Activated naive CD8-positive, alpha-beta T cell (primary cell): ENCODE data around the gene GRWD1.
A peak's percentile ranks its signal among the peaks of the same experiment; 100 is the strongest.

Experiments
- H3K27ac Mint-ChIP-seq: one replicate; pipeline ENCODE4 v1.8.0; 2021; ENCODE audit warnings: mixed read lengths
- H3K27me3 Mint-ChIP-seq: one replicate; pipeline ENCODE4 v1.8.0; 2021; ENCODE audit warnings: mixed read lengths
- H3K36me3 Mint-ChIP-seq: one replicate; pipeline ENCODE4 v1.8.0; 2021; ENCODE audit warnings: mixed read lengths
- H3K4me1 Mint-ChIP-seq: one replicate; pipeline ENCODE4 v1.8.0; 2021; ENCODE audit warnings: low read depth, mixed read lengths
- H3K4me3 Mint-ChIP-seq: one replicate; pipeline ENCODE4 v1.8.0; 2021; ENCODE audit warnings: mild to moderate bottlenecking, mixed read lengths
- H3K9me3 Mint-ChIP-seq: one replicate; pipeline ENCODE4 v1.8.0; 2021; ENCODE audit warnings: low read depth, mixed read lengths

The GRWD1 gene

GRCh38 chr19:48445606-48446481 is at the start of gene GRWD1:
Gene GRWD1, plus strand, starts transcription at chr19:48445983. Its CDS starts 23 bp downstream, at chr19:48446006.
- Mint-ChIP-seq H3K9me3 (no peaks in the 10 kb centered on the region), H3K4me3 (peak within 1 kb of the TSS; percentile 79), H3K27me3 (peaks cover 10% of the 10 kb centered on the region), H3K27ac (peak within 1 kb of the TSS; percentile 93), H3K4me1 (peaks cover 37% of the 10 kb centered on the region), H3K36me3 (peaks cover 11% of the 10 kb centered on the region)

GRCh38 chr19:48396016-48396823 is 49.6 kb upstream of the GRWD1 start:
- Mint-ChIP-seq H3K27me3 (peaks cover 10% of the 10 kb centered on the region), H3K4me3 (no peak overlapping the region), H3K36me3 (no peaks in the 10 kb centered on the region), H3K9me3 (no peaks in the 10 kb centered on the region), H3K4me1 (peaks cover 45% of the 10 kb centered on the region), H3K27ac (no peak overlapping the region)

GRCh38 chr19:48396824-48397176 is 49.0 kb upstream of the GRWD1 start:
- Mint-ChIP-seq H3K27ac (no peak overlapping the region), H3K9me3 (no peaks in the 10 kb centered on the region), H3K4me1 (peaks cover 42% of the 10 kb centered on the region), H3K4me3 (no peak overlapping the region), H3K36me3 (no peaks in the 10 kb centered on the region), H3K27me3 (peaks cover 10% of the 10 kb centered on the region)

- peaks cover 10% of the 10 kb centered on the region for H3K27me3 Mint-ChIP-seq
- peaks cover 40% of the 10 kb centered on the region for H3K4me1 Mint-ChIP-seq
- H3K9me3 Mint-ChIP-seq = no peaks in the 10 kb centered on the region
- peak overlapping the region; percentile 91 for H3K4me3 Mint-ChIP-seq
- peak overlapping the region; percentile 85 for H3K27ac Mint-ChIP-seq
- no peaks in the 10 kb centered on the region for H3K36me3 Mint-ChIP-seq
Measured at GRCh38 chr19:48397263-48398101, 48.3 kb upstream of the GRWD1 start.

GRCh38 chr19:48398102-48398374 is 47.7 kb upstream of the GRWD1 start:
- Mint-ChIP-seq H3K4me1 (peaks cover 36% of the 10 kb centered on the region), H3K4me3 (peak overlapping the region; percentile 91), H3K27ac (peak overlapping the region; percentile 85), H3K36me3 (no peaks in the 10 kb centered on the region), H3K9me3 (no peaks in the 10 kb centered on the region), H3K27me3 (peaks cover 10% of the 10 kb centered on the region)

GRCh38 chr19:48398375-48399235 is 47.2 kb upstream of the GRWD1 start:
- Mint-ChIP-seq H3K27me3 (peaks cover 10% of the 10 kb centered on the region), H3K36me3 (no peaks in the 10 kb centered on the region), H3K4me1 (peaks cover 39% of the 10 kb centered on the region), H3K9me3 (no peaks in the 10 kb centered on the region), H3K4me3 (peak overlapping the region; percentile 77), H3K27ac (peak overlapping the region; percentile 34)

- Mint-ChIP-seq H3K4me3 (no peak overlapping the region), H3K4me1 (peaks cover 34% of the 10 kb centered on the region), H3K27ac (no peak overlapping the region), H3K9me3 (no peaks in the 10 kb centered on the region), H3K27me3 (peaks cover 8% of the 10 kb centered on the region), H3K36me3 (no peaks in the 10 kb centered on the region)
Measured at GRCh38 chr19:48400018-48400742, 45.6 kb upstream of the GRWD1 start.

GRCh38 chr19:48401287-48401686 is 44.5 kb upstream of the GRWD1 start:
- Mint-ChIP-seq H3K27ac (no peak overlapping the region), H3K9me3 (no peaks in the 10 kb centered on the region), H3K4me3 (no peak overlapping the region), H3K36me3 (no peaks in the 10 kb centered on the region), H3K27me3 (peaks cover 7% of the 10 kb centered on the region), H3K4me1 (peaks cover 25% of the 10 kb centered on the region)

GRCh38 chr19:48403606-48404005 is 42.2 kb upstream of the GRWD1 start:
- Mint-ChIP-seq H3K27ac (no peak overlapping the region), H3K36me3 (no peaks in the 10 kb centered on the region), H3K4me3 (no peak overlapping the region), H3K27me3 (peaks cover 8% of the 10 kb centered on the region), H3K4me1 (peaks cover 15% of the 10 kb centered on the region), H3K9me3 (no peaks in the 10 kb centered on the region)

- no peak overlapping the region for H3K27ac Mint-ChIP-seq
- no peaks in the 10 kb centered on the region for H3K9me3 Mint-ChIP-seq
- no peak overlapping the region for H3K4me3 Mint-ChIP-seq
- peaks cover 8% of the 10 kb centered on the region for H3K27me3 Mint-ChIP-seq
- no peaks in the 10 kb centered on the region for H3K36me3 Mint-ChIP-seq
- peaks cover 7% of the 10 kb centered on the region for H3K4me1 Mint-ChIP-seq
Measured at GRCh38 chr19:48405010-48405659, 40.6 kb upstream of the GRWD1 start.

GRCh38 chr19:48405850-48406249 is 39.9 kb upstream of the GRWD1 start:
- H3K27ac Mint-ChIP-seq = no peak overlapping the region
- H3K4me1 Mint-ChIP-seq = peaks cover 5% of the 10 kb centered on the region
- H3K27me3 Mint-ChIP-seq = peaks cover 8% of the 10 kb centered on the region
- no peaks in the 10 kb centered on the region for H3K36me3 Mint-ChIP-seq
- H3K9me3 Mint-ChIP-seq = no peaks in the 10 kb centered on the region
- no peak overlapping the region for H3K4me3 Mint-ChIP-seq

- peaks cover 3% of the 10 kb centered on the region for H3K27me3 Mint-ChIP-seq
- no peaks in the 10 kb centered on the region for H3K36me3 Mint-ChIP-seq
- no peak overlapping the region for H3K27ac Mint-ChIP-seq
- H3K4me3 Mint-ChIP-seq = no peak overlapping the region
- H3K9me3 Mint-ChIP-seq = no peaks in the 10 kb centered on the region
- H3K4me1 Mint-ChIP-seq = peaks cover 17% of the 10 kb centered on the region
Measured at GRCh38 chr19:48413879-48414587, 31.8 kb upstream of the GRWD1 start.

GRCh38 chr19:48415395-48415794 is 30.4 kb upstream of the GRWD1 start:
- Mint-ChIP-seq H3K36me3 (no peaks in the 10 kb centered on the region), H3K27me3 (peaks cover 3% of the 10 kb centered on the region), H3K27ac (no peak overlapping the region), H3K4me1 (peaks cover 20% of the 10 kb centered on the region), H3K9me3 (no peaks in the 10 kb centered on the region), H3K4me3 (no peak overlapping the region)
